ENCODE data around the gene CELSR1. TPM values are rescaled to one million over a fixed set of nuclear protein-coding genes. Genes with fewer than 3 reads are reported as not detected.

CELSR1 gene
- total and polyA plus RNA-seq, 10 donors, result 4.3 to 13.1 (median 8.4) TPM

DNA sequence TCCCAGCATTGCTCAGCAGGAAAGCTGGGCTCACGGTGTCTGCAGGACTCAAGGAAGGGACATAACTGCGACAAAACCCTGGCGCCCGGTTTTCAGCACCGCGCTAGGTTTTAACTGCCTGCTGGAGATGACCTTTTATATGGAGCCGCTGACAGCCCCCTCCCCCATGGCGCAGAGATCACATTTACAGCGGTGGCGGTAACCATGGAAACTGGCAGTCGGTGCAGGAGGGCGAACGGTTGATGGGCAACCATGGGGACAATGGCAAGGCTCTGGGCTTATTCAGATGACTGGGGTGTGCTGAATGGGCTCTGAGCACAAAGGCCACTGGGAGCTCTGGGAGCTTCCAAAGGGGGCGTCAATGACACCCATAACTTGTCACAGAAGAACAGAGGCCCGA lies 37.2 kb downstream of the CELSR1 start:
- DNase-seq, result no peak
- Histone ChIP-seq H3K27ac (no peak overlapping the region), H3K36me3 (no peaks in the 10 kb centered on the region), H3K9me3 (no peaks in the 10 kb centered on the region), H3K4me1 (peaks cover 0 to 4% (median 0%) of the 10 kb centered on the region in 6 donors), H3K4me3 (no peak overlapping the region), H3K27me3 (replicated peaks in 1 of 7) (peaks cover 0 to 57% (median 4%) of the 10 kb centered on the region in 7 donors)
- intact Hi-C loops (cut with DNase I; ENCODE audit: low total_unique reads), result no loop called here
- TF ChIP-seq POLR2A (IDR thresholded peaks at IDR 0.05), result no peak
- TF ChIP-seq, protein P1, sequence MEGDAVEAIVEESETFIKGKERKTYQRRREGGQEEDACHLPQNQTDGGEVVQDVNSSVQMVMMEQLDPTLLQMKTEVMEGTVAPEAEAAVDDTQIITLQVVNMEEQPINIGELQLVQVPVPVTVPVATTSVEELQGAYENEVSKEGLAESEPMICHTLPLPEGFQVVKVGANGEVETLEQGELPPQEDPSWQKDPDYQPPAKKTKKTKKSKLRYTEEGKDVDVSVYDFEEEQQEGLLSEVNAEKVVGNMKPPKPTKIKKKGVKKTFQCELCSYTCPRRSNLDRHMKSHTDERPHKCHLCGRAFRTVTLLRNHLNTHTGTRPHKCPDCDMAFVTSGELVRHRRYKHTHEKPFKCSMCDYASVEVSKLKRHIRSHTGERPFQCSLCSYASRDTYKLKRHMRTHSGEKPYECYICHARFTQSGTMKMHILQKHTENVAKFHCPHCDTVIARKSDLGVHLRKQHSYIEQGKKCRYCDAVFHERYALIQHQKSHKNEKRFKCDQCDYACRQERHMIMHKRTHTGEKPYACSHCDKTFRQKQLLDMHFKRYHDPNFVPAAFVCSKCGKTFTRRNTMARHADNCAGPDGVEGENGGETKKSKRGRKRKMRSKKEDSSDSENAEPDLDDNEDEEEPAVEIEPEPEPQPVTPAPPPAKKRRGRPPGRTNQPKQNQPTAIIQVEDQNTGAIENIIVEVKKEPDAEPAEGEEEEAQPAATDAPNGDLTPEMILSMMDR (IDR thresholded peaks at IDR 0.05 in 8 of 11, conservative IDR thresholded peaks at IDR 0.05 in 3 of 11), result no peak
- TF ChIP-seq POLR2AphosphoS5 (IDR thresholded peaks at IDR 0.05), result no peak
- WGBS, 5 donors, result 24 to 47% (median 36%) methylated on average over 9 to 15 of the region's 15 CpGs

DNA sequence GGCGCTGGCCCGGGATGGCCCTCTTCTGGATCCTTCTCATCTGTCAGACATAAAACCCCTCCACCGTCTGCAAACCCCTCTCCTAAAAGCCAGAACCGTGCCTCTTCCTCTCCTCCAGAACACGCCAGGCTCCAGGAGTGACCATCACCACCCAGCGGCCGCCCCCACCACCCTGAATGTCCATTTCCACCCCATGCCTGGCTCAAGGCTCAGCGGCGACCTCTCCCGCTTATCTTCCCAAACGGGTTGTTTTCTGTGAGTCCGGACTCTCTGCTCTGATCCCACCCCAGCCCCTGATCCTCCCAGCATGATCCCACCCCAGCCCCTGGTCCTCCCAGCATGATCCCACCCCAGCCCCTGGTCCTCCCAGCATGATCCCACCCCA lies 37.6 kb downstream of the CELSR1 start:
- Histone ChIP-seq H3K4me3 (no peak overlapping the region), H3K36me3 (no peaks in the 10 kb centered on the region), H3K27ac (no peak overlapping the region), H3K9me3 (no peaks in the 10 kb centered on the region), H3K4me1 (peaks cover 0 to 4% (median 0%) of the 10 kb centered on the region in 6 donors), H3K27me3 (replicated peaks in 1 of 7) (peaks cover 0 to 57% (median 4%) of the 10 kb centered on the region in 7 donors)
- no peak for TF ChIP-seq POLR2A (IDR thresholded peaks at IDR 0.05)
- TF ChIP-seq, protein P1 (IDR thresholded peaks at IDR 0.05 in 8 of 11, conservative IDR thresholded peaks at IDR 0.05 in 3 of 11), result no peak
- TF ChIP-seq POLR2AphosphoS5 (IDR thresholded peaks at IDR 0.05), result no peak
- no peak for DNase-seq
- intact Hi-C loops (cut with DNase I; ENCODE audit: low total_unique reads), result no loop called here
- 28 to 55% (median 36%) methylated on average over 11 to 12 of the region's 12 CpGs for WGBS, 5 donors

DNA sequence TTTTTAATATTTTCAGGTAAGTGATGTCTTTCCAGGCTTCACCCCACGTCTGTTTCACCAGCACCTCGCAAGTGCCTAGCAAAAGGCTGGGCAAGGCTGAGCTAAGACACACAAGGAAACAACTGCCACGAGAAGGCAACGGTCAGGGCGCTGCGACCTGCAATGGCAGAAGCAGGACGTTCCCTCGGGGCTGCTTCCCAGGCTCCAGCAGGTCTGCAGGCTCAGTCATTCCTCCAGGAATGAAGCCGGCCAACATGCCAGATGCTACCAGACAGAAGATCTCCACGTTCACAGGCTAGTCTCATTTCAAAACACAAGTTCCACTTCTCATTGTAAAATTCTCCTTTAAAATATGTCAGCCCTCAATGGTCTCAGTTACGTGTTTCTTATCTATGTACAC lies 45.5 kb downstream of the CELSR1 start:
- Histone ChIP-seq H3K4me1 (peaks cover 0 to 5% (median 0%) of the 10 kb centered on the region in 6 donors), H3K27ac (no peak overlapping the region), H3K27me3 (replicated peaks in 1 of 7) (peaks cover 0 to 8% (median 0%) of the 10 kb centered on the region in 7 donors), H3K4me3 (no peak overlapping the region), H3K9me3 (no peaks in the 10 kb centered on the region), H3K36me3 (no peaks in the 10 kb centered on the region)
- 68 to 87% (median 81%) methylated on average over 11 of the region's 11 CpGs for WGBS, 5 donors
- TF ChIP-seq POLR2A (IDR thresholded peaks at IDR 0.05) (no peak), POLR2AphosphoS5 (IDR thresholded peaks at IDR 0.05) (no peak)
- TF ChIP-seq, protein P1 (IDR thresholded peaks at IDR 0.05 in 8 of 11, conservative IDR thresholded peaks at IDR 0.05 in 3 of 11), result no peak
- no peak for DNase-seq
- intact Hi-C loops (cut with DNase I; ENCODE audit: low total_unique reads), result no loop called here

DNA sequence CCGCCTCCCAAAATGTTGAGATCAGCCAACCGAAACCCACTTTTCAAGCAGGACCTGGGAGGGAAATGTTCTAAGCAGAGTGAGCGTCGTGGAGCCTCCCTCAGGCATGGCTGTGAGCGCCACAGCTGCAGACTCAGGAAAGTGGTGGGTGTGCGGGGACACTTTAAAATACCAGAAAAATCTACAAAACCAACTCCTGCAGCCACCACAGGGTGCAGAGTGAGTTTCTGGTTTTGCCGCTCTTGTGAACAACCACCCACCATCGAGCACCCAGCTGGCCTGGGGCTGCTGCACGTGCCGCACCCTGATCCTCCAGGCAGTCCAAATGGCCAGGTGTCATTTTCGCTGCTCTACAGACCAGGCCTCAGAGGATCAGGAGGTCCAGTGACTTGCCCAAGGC lies 46.9 kb downstream of the CELSR1 start:
- no peak overlapping the region for H3K4me3 ChIP-seq
- H3K27me3 ChIP-seq (replicated peaks in 1 of 7), result peaks cover 0 to 8% (median 0%) of the 10 kb centered on the region in 7 donors
- no peak for DNase-seq
- intact Hi-C loops (cut with DNase I; ENCODE audit: low total_unique reads), result no loop called here
- peaks cover 0 to 5% (median 0%) of the 10 kb centered on the region in 6 donors for H3K4me1 ChIP-seq
- no peak overlapping the region for H3K27ac ChIP-seq
- WGBS, 5 donors, result 69 to 82% (median 79%) methylated on average over 11 of the region's 11 CpGs
- no peaks in the 10 kb centered on the region for H3K36me3 ChIP-seq
- TF ChIP-seq, protein P1 (IDR thresholded peaks at IDR 0.05 in 8 of 11, conservative IDR thresholded peaks at IDR 0.05 in 3 of 11), result no peak
- TF ChIP-seq POLR2A (IDR thresholded peaks at IDR 0.05), result no peak
- H3K9me3 ChIP-seq, result no peaks in the 10 kb centered on the region

All from spleen (tissue), 11 donors.